DND-41 (cell line): ENCODE results near the gene SNCAIP.

ENCODE experiments used
- CTCF ChIP-seq: IDR thresholded peaks from 2 replicates; pipeline ENCODE4 v1.5.1; 2012; ENCODE audit warnings: borderline replicate concordance, low read length, moderate library complexity, mild to moderate bottlenecking; ENCODE audit not compliant: poor library complexity, severe bottlenecking; ENCODE audit errors: extremely low read depth
- EZH2 ChIP-seq: IDR thresholded peaks from 3 replicates; pipeline ENCODE4 v1.6.1; 2012; ENCODE audit warnings: borderline replicate concordance, low read depth, mild to moderate bottlenecking, moderate library complexity, low read length, inconsistent platforms; ENCODE audit not compliant: severe bottlenecking

DNA sequence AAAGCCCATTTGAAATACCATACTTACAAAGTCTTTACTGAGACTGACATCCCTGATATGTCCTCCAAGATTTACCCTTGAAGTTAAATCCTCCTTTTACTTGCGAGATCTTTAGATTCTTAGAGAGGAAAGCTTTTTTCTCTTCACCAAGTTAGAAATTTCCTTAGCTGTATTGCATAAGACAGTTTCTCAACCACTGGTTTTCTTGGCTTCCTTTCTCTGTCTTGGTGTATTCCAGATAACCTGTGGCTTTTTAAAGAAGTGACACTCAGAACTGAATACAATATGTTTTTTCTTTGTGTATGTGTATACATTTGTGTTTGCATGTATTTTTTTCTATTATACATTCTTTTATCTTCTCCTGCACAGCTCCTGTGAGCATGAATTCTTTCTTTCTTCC is 65.0 kb downstream of the SNCAIP start:
- TF ChIP-seq CTCF (no peak), EZH2 (no peak)
